Osteocyte (in vitro differentiated cells): Measurements from ENCODE around the gene RRAS2. TPM values are rescaled to one million over a fixed set of nuclear protein-coding genes. Genes with fewer than 3 reads are reported as not detected.
"Not testable (repeated sequence)": the region's sequence is repeated elsewhere in the genome, so short reads cannot be mapped to it uniquely, and the experiment has no call there.

Experiments
- DNase-seq: peaks from one replicate; pipeline ENCODE4 v3.0.0; 2021; ENCODE audit warnings: mixed read lengths; ENCODE audit not compliant: unreplicated experiment; ENCODE audit errors: extremely low spot score
- H3K27ac Mint-ChIP-seq: one replicate; pipeline ENCODE4 v1.8.0; 2021; ENCODE audit warnings: mild to moderate bottlenecking, mixed read lengths; ENCODE audit not compliant: unreplicated experiment
- H3K27me3 Mint-ChIP-seq: one replicate; pipeline ENCODE4 v1.8.0; 2021; ENCODE audit warnings: mixed read lengths; ENCODE audit not compliant: unreplicated experiment
- H3K36me3 Mint-ChIP-seq: one replicate; pipeline ENCODE4 v1.8.0; 2021; ENCODE audit warnings: mixed read lengths; ENCODE audit not compliant: unreplicated experiment
- H3K4me1 Mint-ChIP-seq: one replicate; pipeline ENCODE4 v1.8.0; 2021; ENCODE audit warnings: mixed read lengths; ENCODE audit not compliant: unreplicated experiment
- H3K4me3 Mint-ChIP-seq: one replicate; pipeline ENCODE4 v1.8.0; 2021; ENCODE audit warnings: mild to moderate bottlenecking, moderate library complexity, mixed read lengths; ENCODE audit not compliant: unreplicated experiment
- H3K9me3 Mint-ChIP-seq: one replicate; pipeline ENCODE4 v1.8.0; 2021; ENCODE audit warnings: mixed read lengths; ENCODE audit not compliant: unreplicated experiment
- CTCF ChIP-seq: fragments of 200-600 bp; sonication (generic); IDR thresholded peaks from 2 replicates; pipeline ENCODE4 v1.5.0; 2021; ENCODE audit warnings: antibody characterized with exemption, mild to moderate bottlenecking, moderate library complexity
- total RNA-seq: library from RNA; stranded (reverse); gene quantifications from 2 replicates; pipeline ENCODE4 v1.2.1, GENCODE V29; 2021

Gene RRAS2
- total RNA-seq, 1 donor from 2014 or later, result 95.7 TPM

GRCh38 chr11:14300661-14301304 lies 58.2 kb downstream of the RRAS2 start:
- Mint-ChIP-seq H3K4me3 (no peak overlapping the region), H3K4me1 (peaks cover 34% of the 10 kb centered on the region), H3K9me3 (no peaks in the 10 kb centered on the region), H3K27ac (no peak overlapping the region), H3K27me3 (no peaks in the 10 kb centered on the region), H3K36me3 (no peaks in the 10 kb centered on the region)
- peak; percentile 87 for TF ChIP-seq CTCF
- DNase-seq, result no peak

GRCh38 chr11:14299921-14300320 lies 59.1 kb downstream of the RRAS2 start:
- H3K4me3 Mint-ChIP-seq, result no peak overlapping the region
- peaks cover 34% of the 10 kb centered on the region for H3K4me1 Mint-ChIP-seq
- H3K27ac Mint-ChIP-seq, result no peak overlapping the region
- no peaks in the 10 kb centered on the region for H3K9me3 Mint-ChIP-seq
- peaks cover 5% of the 10 kb centered on the region for H3K36me3 Mint-ChIP-seq
- DNase-seq, result no peak
- no peak for TF ChIP-seq CTCF
- H3K27me3 Mint-ChIP-seq, result no peaks in the 10 kb centered on the region

GRCh38 chr11:14290422-14290821 lies 68.6 kb downstream of the RRAS2 start:
- H3K4me3 Mint-ChIP-seq, result no peak overlapping the region

DNA sequence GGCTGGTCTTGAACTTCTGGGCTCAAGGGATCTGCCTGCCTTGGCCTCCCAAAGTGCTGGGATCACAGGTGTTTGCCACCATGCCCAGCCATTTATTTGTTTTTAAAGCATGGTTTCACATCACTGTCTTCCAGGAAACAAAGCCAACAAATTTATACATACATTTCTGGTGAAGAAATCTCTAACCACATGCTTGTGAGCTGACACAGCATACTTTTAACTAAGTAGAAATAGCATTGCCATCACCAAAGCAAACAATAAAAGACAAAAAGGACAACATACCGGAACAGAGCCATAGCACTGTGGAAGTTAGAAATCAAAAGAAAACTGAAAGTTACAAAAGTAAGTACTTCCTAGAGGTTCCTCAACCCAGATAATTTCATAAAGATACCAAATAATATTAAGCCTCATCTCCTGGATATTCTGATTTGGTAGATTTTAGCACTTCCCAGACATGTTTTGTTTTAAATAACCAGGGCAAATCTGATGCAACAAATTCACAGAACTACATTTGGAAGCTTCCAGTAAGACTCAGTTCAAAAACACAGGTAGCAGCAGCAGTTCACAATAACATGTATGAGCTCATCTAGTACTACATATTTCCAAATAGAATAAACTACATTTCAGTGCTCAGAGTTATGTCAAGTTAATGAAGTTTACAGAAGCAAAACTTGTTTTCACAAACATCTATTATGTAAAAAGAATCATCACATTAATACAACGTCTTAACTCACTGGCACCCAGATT lies 70.6 kb downstream of the RRAS2 start:
- H3K27me3 Mint-ChIP-seq, result no peaks in the 10 kb centered on the region
- no peak for TF ChIP-seq CTCF
- H3K36me3 Mint-ChIP-seq, result peaks cover 38% of the 10 kb centered on the region
- peak overlapping the region; percentile 50 for H3K4me3 Mint-ChIP-seq
- H3K4me1 Mint-ChIP-seq, result peaks cover 19% of the 10 kb centered on the region
- DNase-seq, result no peak
- H3K9me3 Mint-ChIP-seq, result no peaks in the 10 kb centered on the region
- peak overlapping the region; percentile 92 for H3K27ac Mint-ChIP-seq

More at GRCh38 chr11:14290422-14290821, 68.6 kb downstream of the RRAS2 start:
- Mint-ChIP-seq H3K4me1 (peaks cover 19% of the 10 kb centered on the region), H3K27ac (no peak overlapping the region), H3K27me3 (no peaks in the 10 kb centered on the region), H3K36me3 (peaks cover 46% of the 10 kb centered on the region), H3K9me3 (no peaks in the 10 kb centered on the region)
- no peak for TF ChIP-seq CTCF
- no peak for DNase-seq

DNA sequence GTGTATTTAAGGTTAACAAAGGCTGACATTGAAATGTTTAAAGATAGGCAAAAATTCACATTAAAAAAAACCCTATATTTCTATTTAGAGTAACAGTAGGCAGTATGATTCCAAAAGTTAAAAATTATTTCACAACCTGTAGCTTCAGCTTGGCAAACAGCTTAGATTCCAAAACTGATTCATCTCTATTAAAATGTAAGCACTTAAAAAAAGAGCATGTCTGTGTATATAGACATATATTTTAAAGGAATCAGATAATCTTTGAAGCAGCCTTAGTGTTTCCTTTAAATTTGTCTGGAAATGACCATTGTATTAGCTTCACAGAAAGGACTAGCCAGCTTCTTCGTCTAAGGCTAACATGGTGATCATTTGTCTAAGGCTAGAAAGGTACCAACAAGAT lies 80.1 kb downstream of the RRAS2 start:
- H3K9me3 Mint-ChIP-seq, H3K4me3 Mint-ChIP-seq, DNase-seq, H3K27me3 Mint-ChIP-seq: not testable (repeated sequence)
- Mint-ChIP-seq H3K27ac (peak overlapping the region; percentile 38), H3K36me3 (peaks cover 41% of the 10 kb centered on the region), H3K4me1 (peaks cover 19% of the 10 kb centered on the region)
